Gastroesophageal sphincter (tissue), 4 donors: ENCODE results near the gene CROCC2. TPM values are rescaled to one million over a fixed set of nuclear protein-coding genes. Genes with fewer than 3 reads are reported as not detected.

Source experiments
- ATAC-seq: fragments of 150-250 bp; one replicate; pipeline ENCODE4 v1.9.1; 2016; ENCODE audit warnings: mild to moderate bottlenecking, moderate library complexity
- H3K27ac ChIP-seq, 4 donors: fragments of 200-600 bp; sonication (generic) in 3 of 4; 1 replicate in 3 of 4; 2 replicates in 1 of 4; pipeline ENCODE4 v1.5.1; 2016 to 2019
- H3K27me3 ChIP-seq: fragments of 200-600 bp; sonication (generic); one replicate; pipeline ENCODE4 v1.5.1; 2019
- H3K36me3 ChIP-seq, 2 donors: fragments of 200-600 bp; sonication (generic); one replicate each; pipeline ENCODE4 v1.5.1; 2019; ENCODE audit warnings: control low read depth in 1 of 2
- H3K4me1 ChIP-seq, 3 donors: fragments of 200-600 bp; sonication (generic); 1 replicate in 2 of 3; 2 replicates in 1 of 3; pipeline ENCODE4 v1.5.1; 2016 to 2019; ENCODE audit warnings: control low read depth in 2 of 3
- H3K4me3 ChIP-seq, 2 donors: fragments of 200-600 bp; sonication (generic); one replicate each; pipeline ENCODE4 v1.5.1; 2019; ENCODE audit warnings: mild to moderate bottlenecking in 1 of 2, moderate library complexity in 1 of 2
- H3K9me3 ChIP-seq, 3 donors: fragments of 200-600 bp; sonication (generic); one replicate each; pipeline ENCODE4 v1.5.1; 2017 to 2019; ENCODE audit warnings: control low read depth in 2 of 3
- EP300 ChIP-seq: sonication (generic); formaldehyde crosslinking; IDR thresholded peaks from one replicate; pipeline ENCODE4 v1.6.1; 2017; ENCODE audit warnings: antibody characterized with exemption, mild to moderate bottlenecking
- POLR2A ChIP-seq, 2 donors: fragments of 450-650 bp; IDR thresholded peaks; one replicate each; pipeline ENCODE4 v1.6.1; 2017; ENCODE audit warnings: antibody characterized with exemption in 2 of 2, mild to moderate bottlenecking in 2 of 2, moderate library complexity in 1 of 2
- POLR2AphosphoS5 ChIP-seq: sonication (generic); formaldehyde crosslinking; IDR thresholded peaks from one replicate; pipeline ENCODE4 v1.6.1; 2017; ENCODE audit warnings: antibody characterized with exemption
- WGBS, 2 donors: methylation state at CpG; one replicate each; pipeline ENCODE4 v1.1.5; 2018; ENCODE audit warnings: low coverage in 1 of 2; 5-methylcytosine and 5-hydroxymethylcytosine counted together
- total RNA-seq, 4 donors: library from RNA; depleted of rRNA; stranded (reverse); fragments of >200 nt; gene quantifications; one replicate each; pipeline ENCODE4 v1.1.0, GENCODE V29; 2016
- TF ChIP-seq, protein P1 (sequence below), 4 experiments: fragments of 200-600 bp in 2 of 4; fragments of 450-650 bp in 2 of 4; sonication (generic) in 1 of 4; IDR thresholded peaks; one replicate each; pipeline ENCODE4 v1.5.1; 2017 to 2019; ENCODE audit warnings: antibody characterized with exemption in 4 of 4, mild to moderate bottlenecking in 2 of 4, moderate library complexity in 2 of 4

CROCC2 gene
- total RNA-seq, 4 donors from 2014 or later, result not detected

DNA sequence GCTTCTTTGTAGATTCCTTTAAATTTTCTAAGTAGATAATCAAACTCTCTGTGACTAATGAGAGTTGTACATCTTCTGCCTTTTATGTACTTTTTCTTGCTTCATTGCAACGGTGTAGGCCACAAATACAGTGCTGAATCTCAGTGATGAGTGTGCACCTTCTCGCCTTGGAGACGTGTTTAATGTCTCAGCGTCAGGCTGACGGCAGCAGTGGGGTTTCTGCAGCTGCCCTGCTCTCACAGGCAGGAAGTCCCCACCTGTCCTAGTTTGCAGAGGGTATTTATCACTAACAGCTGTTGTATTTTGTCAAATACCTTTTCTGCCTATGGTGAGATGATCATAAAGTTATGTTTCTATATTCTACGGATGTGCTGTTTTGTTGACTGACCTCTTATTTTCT lies 24.2 kb upstream of the CROCC2 start:
- no peak for TF ChIP-seq POLR2AphosphoS5
- no peak for TF ChIP-seq EP300
- TF ChIP-seq, protein P1, sequence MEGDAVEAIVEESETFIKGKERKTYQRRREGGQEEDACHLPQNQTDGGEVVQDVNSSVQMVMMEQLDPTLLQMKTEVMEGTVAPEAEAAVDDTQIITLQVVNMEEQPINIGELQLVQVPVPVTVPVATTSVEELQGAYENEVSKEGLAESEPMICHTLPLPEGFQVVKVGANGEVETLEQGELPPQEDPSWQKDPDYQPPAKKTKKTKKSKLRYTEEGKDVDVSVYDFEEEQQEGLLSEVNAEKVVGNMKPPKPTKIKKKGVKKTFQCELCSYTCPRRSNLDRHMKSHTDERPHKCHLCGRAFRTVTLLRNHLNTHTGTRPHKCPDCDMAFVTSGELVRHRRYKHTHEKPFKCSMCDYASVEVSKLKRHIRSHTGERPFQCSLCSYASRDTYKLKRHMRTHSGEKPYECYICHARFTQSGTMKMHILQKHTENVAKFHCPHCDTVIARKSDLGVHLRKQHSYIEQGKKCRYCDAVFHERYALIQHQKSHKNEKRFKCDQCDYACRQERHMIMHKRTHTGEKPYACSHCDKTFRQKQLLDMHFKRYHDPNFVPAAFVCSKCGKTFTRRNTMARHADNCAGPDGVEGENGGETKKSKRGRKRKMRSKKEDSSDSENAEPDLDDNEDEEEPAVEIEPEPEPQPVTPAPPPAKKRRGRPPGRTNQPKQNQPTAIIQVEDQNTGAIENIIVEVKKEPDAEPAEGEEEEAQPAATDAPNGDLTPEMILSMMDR (IDR thresholded peaks at IDR 0.05), result no peak
- no peak for TF ChIP-seq POLR2A (IDR thresholded peaks at IDR 0.05)
- H3K9me3 ChIP-seq, result no peaks in the 10 kb centered on the region
- no peaks in the 10 kb centered on the region for H3K4me1 ChIP-seq
- H3K4me3 ChIP-seq, result no peak overlapping the region
- H3K27me3 ChIP-seq, result no peaks in the 10 kb centered on the region
- H3K36me3 ChIP-seq, result no peaks in the 10 kb centered on the region
- 47 to 56% methylated on average over 6 of the region's 6 CpGs for WGBS, 2 donors
- ATAC-seq, result no peak
- no peak overlapping the region for H3K27ac ChIP-seq

DNA sequence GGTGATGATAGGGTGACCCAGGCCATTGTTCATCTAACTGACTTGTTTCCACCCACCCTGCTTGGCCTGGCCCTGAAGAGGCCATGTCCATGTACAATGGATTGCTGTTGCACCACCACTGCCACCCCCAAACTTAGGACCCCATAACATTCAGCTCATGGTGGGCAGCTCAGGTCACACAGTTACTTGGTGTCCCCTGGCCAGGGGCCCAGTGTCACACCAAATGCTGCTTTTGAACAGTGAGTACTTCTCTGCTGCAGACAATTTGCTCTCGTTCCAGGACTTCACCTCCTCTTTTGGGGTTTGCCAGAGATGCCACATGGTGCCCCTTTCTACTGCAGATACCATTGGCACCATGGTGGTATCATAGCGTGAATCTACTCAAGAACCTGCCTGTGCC lies 21.9 kb upstream of the CROCC2 start:
- no peak overlapping the region for H3K27ac ChIP-seq
- no peaks in the 10 kb centered on the region for H3K36me3 ChIP-seq
- no peaks in the 10 kb centered on the region for H3K4me1 ChIP-seq
- ATAC-seq, result no peak
- TF ChIP-seq POLR2A (IDR thresholded peaks at IDR 0.05), result no peak
- no peak for TF ChIP-seq POLR2AphosphoS5
- TF ChIP-seq EP300, result no peak
- TF ChIP-seq, protein P1 (IDR thresholded peaks at IDR 0.05), result no peak
- H3K27me3 ChIP-seq, result no peaks in the 10 kb centered on the region
- no peaks in the 10 kb centered on the region for H3K9me3 ChIP-seq
- no peak overlapping the region for H3K4me3 ChIP-seq
- 75 to 100% methylated on average over 1 of the region's 2 CpGs for WGBS, 2 donors

DNA sequence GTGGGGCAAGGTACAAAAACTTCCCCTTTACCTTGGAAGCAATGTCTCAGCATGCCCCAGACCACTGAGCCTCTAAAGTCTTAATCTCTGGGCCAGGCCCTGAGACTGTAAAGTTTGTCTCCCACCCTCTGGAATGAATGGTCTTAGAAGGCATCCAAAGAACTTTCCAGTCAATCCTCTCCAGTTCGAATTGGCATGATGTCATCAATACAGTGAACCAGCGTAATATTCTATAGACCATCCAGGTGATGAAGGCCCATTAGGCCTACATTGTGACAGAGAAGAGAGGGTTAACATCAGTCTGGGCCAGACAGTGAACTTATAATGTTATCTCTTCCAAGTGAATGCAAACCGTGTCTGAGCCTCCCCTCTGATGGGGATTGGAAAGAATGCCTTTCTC lies 21.4 kb upstream of the CROCC2 start:
- Histone ChIP-seq H3K4me1 (no peaks in the 10 kb centered on the region), H3K9me3 (no peaks in the 10 kb centered on the region), H3K4me3 (no peak overlapping the region), H3K27ac (no peak overlapping the region), H3K36me3 (no peaks in the 10 kb centered on the region), H3K27me3 (no peaks in the 10 kb centered on the region)
- no peak for ATAC-seq
- WGBS, 2 donors, result 63 to 100% methylated on average over 1 to 2 of the region's 3 CpGs
- TF ChIP-seq POLR2AphosphoS5, result no peak
- TF ChIP-seq EP300, result no peak
- TF ChIP-seq POLR2A (IDR thresholded peaks at IDR 0.05), result no peak
- TF ChIP-seq, protein P1 (IDR thresholded peaks at IDR 0.05), result no peak

DNA sequence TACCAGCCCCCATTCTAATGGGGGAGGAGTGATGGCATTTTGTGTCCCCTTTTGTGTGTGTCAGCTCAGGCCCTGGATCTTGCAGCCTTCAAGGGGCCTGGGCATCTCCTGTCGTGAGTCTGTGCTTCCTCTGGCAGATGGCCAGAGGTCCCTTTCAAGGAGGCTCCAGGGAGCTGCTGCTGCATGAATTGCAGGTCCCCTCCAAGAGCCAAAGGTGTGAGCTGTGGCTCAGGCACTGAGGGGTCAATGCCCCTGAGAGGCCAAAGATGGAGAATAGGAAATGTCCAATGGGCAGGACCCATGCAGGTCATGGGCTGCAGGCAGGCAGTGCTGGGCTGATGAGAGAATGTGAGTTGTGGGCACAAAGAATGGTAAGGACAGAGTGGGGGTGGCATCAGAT lies 20.6 kb upstream of the CROCC2 start:
- Histone ChIP-seq H3K27me3 (no peaks in the 10 kb centered on the region), H3K4me3 (no peak overlapping the region), H3K36me3 (no peaks in the 10 kb centered on the region), H3K9me3 (no peaks in the 10 kb centered on the region), H3K27ac (no peak overlapping the region), H3K4me1 (no peaks in the 10 kb centered on the region)
- ATAC-seq, result no peak
- WGBS, 2 donors, result 50% methylated on average over 1 of the region's 1 CpG; no CpG with 5 or more reads in 1 of the 2 donors
- TF ChIP-seq POLR2A (IDR thresholded peaks at IDR 0.05) (no peak), EP300 (no peak), POLR2AphosphoS5 (no peak)
- TF ChIP-seq, protein P1 (IDR thresholded peaks at IDR 0.05), result no peak

DNA sequence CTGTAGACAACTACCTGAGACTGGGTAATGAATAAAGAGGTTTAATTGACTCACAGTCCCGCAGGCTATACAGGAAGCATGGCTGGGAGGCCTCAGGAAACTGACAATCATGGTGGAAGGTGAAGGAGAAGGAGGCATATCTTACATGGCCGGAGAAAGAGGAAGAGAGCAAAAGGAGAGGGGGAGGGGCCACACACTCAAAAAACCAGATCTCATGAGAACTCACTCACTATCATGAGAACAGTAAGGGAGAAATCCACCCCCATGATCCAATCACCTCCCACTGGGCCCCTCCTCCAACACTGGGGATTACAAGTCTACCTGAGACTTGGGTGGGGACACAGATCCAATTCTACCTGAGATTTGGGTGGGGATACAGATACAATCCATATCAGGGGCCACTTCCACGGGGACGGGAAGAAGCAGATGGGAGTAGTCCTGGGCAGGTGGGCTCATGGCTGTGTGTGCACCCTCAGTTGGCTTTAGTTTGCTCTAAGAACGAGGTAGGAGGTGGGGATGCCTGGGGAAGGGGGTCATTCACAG lies 20.0 kb upstream of the CROCC2 start:
- H3K27me3 ChIP-seq, result no peaks in the 10 kb centered on the region
- TF ChIP-seq, protein P1 (IDR thresholded peaks at IDR 0.05), result no peak
- TF ChIP-seq EP300, result no peak
- no peak overlapping the region for H3K4me3 ChIP-seq
- H3K36me3 ChIP-seq, result no peaks in the 10 kb centered on the region
- no peaks in the 10 kb centered on the region for H3K9me3 ChIP-seq
- no peaks in the 10 kb centered on the region for H3K4me1 ChIP-seq
- 71 to 72% methylated on average over 3 to 5 of the region's 5 CpGs for WGBS, 2 donors
- ATAC-seq, result no peak
- no peak overlapping the region for H3K27ac ChIP-seq
